22Rv1 (cell line): ENCODE data around the gene OS9.
"Not testable (repeated sequence)": the region's sequence is repeated elsewhere in the genome, so short reads cannot be mapped to it uniquely, and the experiment has no call there.

Source experiments
- H3K27ac ChIP-seq: fragments of 450-650 bp; 2 replicates; pipeline ENCODE4 v1.5.1; 2017
- ZFX ChIP-seq: fragments of 450-650 bp; IDR thresholded peaks from 2 replicates; pipeline ENCODE4 v1.6.1; 2017; ENCODE audit warnings: antibody characterized with exemption, borderline replicate concordance
- TF ChIP-seq, protein P1 (sequence below): fragments of 450-650 bp; IDR thresholded peaks from 2 replicates; pipeline ENCODE4 v1.5.1; 2017; ENCODE audit warnings: mild to moderate bottlenecking

Gene OS9

DNA sequence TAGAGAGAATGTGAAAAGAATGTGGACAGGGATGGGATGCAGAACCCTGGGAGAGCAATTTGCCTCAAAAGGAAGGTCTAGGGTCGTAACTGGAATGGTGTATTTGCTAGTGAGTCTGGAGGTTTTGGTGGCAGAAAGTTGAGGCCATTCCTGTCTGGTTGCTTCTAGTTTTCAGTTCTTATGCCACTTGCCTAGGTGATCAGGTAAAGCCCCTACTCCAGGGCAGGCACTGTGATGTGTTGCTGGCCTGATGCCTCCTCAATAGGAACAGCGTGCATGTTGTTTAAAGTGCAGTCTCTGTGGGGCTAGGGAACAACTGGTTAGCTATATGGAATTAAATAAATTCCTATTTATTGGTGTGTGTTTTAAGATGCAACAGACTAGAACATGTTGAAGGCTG, 6.4 kb downstream of the OS9 start:
- TF ChIP-seq, protein P1, sequence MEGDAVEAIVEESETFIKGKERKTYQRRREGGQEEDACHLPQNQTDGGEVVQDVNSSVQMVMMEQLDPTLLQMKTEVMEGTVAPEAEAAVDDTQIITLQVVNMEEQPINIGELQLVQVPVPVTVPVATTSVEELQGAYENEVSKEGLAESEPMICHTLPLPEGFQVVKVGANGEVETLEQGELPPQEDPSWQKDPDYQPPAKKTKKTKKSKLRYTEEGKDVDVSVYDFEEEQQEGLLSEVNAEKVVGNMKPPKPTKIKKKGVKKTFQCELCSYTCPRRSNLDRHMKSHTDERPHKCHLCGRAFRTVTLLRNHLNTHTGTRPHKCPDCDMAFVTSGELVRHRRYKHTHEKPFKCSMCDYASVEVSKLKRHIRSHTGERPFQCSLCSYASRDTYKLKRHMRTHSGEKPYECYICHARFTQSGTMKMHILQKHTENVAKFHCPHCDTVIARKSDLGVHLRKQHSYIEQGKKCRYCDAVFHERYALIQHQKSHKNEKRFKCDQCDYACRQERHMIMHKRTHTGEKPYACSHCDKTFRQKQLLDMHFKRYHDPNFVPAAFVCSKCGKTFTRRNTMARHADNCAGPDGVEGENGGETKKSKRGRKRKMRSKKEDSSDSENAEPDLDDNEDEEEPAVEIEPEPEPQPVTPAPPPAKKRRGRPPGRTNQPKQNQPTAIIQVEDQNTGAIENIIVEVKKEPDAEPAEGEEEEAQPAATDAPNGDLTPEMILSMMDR = no peak
- TF ChIP-seq ZFX = no peak
- no peak overlapping the region for H3K27ac ChIP-seq

GRCh38 chr12:57707250-57707649, 13.3 kb downstream of the OS9 start:
- no peak overlapping the region for H3K27ac ChIP-seq
- TF ChIP-seq, protein P1 = no peak
- TF ChIP-seq ZFX = no peak

DNA sequence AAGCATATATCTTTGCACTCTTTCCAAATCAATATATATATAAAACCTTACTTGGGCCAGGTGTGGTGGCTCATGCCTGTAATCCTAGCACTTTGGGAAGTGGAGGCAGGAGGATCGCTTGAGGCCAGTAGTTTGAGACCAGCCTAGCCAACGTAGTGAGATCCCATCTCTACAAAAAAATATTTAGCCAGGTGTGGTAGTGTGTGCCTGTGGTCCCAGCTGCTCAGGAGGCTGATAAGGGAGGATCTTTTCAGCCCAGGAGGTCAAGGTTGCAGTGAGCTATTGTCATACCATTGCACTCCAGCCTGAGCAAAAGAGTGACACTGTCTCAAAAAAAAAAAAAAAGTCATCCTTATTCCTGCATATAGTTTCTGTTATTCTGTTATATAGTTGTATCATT, 14.4 kb downstream of the OS9 start:
- no peak overlapping the region for H3K27ac ChIP-seq
- TF ChIP-seq, protein P1 = no peak
- no peak for TF ChIP-seq ZFX

DNA sequence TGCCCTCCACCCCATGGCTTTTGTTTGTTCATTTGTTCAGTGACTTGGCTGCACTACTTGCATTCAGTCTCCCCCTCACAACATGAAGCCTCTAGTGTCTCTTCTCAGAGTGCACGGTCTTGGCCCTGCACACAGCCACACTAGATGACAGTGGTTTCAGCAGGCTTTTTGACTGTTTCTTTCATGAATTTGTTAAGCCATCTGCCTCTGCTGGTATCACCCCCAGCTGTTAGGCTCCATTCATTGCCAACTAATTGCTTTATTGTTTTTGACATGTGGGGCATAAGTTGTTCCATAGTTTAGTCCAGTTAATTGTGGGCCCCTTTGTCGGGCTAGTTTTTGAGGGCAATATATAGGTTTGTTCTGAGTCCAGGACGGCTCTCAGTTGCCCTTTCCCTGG, 18.8 kb downstream of the OS9 start:
- no peak for TF ChIP-seq ZFX
- TF ChIP-seq, protein P1 = no peak
- no peak overlapping the region for H3K27ac ChIP-seq

GRCh38 chr12:57713209-57713608, 19.3 kb downstream of the OS9 start:
- TF ChIP-seq, protein P1 = no peak
- no peak for TF ChIP-seq ZFX
- no peak overlapping the region for H3K27ac ChIP-seq

DNA sequence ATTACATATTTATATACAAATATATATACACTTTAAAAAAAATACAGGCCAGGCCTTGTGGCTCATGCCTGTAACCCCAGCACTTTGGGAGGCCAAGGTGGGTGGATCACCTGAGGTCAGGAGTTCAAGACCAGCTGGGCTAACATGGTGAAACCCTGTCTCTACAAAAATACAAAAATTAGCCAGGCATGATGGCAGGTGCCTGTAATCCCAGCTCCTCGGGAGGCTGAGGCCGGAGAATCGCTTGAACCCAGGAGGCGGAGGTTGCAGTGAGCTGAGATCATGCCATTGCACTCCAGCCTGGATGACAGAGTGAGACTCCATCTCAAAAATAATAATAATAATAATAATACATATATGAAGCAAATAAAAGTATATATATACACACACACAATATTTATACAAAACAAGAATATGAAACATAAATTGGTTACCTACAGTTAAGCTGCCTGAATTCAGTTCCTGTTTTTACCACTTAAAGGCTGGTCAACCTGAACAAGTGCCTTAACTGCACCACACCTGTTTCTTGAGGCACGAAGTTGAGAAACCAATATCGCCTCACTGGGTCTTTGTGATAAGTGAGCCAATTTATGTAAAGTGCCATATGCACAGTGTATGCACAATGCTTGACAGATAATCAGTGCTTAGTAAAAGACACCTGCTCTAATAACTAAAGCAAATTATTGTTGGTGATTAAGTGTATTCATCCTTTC, 21.3 kb downstream of the OS9 start:
- H3K27ac ChIP-seq = not testable (repeated sequence)

DNA sequence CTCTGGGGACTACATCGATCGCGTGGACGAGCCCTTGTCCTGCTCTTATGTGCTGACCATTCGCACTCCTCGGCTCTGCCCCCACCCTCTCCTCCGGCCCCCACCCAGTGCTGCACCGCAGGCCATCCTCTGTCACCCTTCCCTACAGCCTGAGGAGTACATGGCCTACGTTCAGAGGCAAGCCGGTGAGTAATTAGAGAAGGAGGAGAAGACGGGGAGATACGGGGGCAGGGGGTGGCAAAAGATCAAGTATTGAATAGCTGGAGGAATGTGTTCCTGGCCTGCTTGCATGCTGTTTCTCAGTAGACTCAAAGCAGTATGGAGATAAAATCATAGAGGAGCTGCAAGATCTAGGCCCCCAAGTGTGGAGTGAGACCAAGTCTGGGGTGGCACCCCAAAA, 21.9 kb downstream of the OS9 start:
- H3K27ac ChIP-seq = no peak overlapping the region
- TF ChIP-seq, protein P1 = no peak
- TF ChIP-seq ZFX = no peak

GRCh38 chr12:57716305-57716704, 22.4 kb downstream of the OS9 start:
- TF ChIP-seq ZFX = no peak
- TF ChIP-seq, protein P1 = no peak
- no peak overlapping the region for H3K27ac ChIP-seq
